GM21515 (cell line): ENCODE data around the gene CST7.

Experiments used
- ATAC-seq: cut with Tn5 transposase; IDR thresholded peaks from one replicate; pipeline ENCODE4 v1.9.1; 2021; ENCODE audit not compliant: unreplicated experiment

CST7 gene

GRCh38 chr20:24984961-24985640 is 36.0 kb downstream of the CST7 start:
- ATAC-seq: no peak

- no peak for ATAC-seq
Observed at GRCh38 chr20:24985802-24986201, 36.7 kb downstream of the CST7 start.

- ATAC-seq: no peak
Observed at GRCh38 chr20:24986436-24987015, 37.5 kb downstream of the CST7 start.

GRCh38 chr20:24987244-24987643 is 38.2 kb downstream of the CST7 start:
- ATAC-seq: no peak

GRCh38 chr20:24987873-24988835 is 39.1 kb downstream of the CST7 start:
- ATAC-seq: no peak

GRCh38 chr20:24989162-24989561 is 40.1 kb downstream of the CST7 start:
- no peak for ATAC-seq

GRCh38 chr20:24990810-24991252 is 41.8 kb downstream of the CST7 start:
- no peak for ATAC-seq

GRCh38 chr20:24991897-24992486 is 42.9 kb downstream of the CST7 start:
- ATAC-seq: peak; percentile 29

- peak; percentile 91 for ATAC-seq
Observed at GRCh38 chr20:24992487-24993205, 43.6 kb downstream of the CST7 start, which contains the start of gene APMAP. APMAP (minus strand) TSS chr20:24992751; CDS start chr20:24992688, 63 bp downstream.

GRCh38 chr20:24993337-24994185 is 44.5 kb downstream of the CST7 start:
- no peak for ATAC-seq

- no peak for ATAC-seq
Observed at GRCh38 chr20:24994186-24994465, 45.1 kb downstream of the CST7 start.

- ATAC-seq: peak; percentile 34
Observed at GRCh38 chr20:24994470-24995368, 45.6 kb downstream of the CST7 start.

GRCh38 chr20:24995741-24996448 is 46.8 kb downstream of the CST7 start:
- ATAC-seq: no peak

- ATAC-seq: no peak
Observed at GRCh38 chr20:24996449-24997377, 47.6 kb downstream of the CST7 start.

- ATAC-seq: no peak
Observed at GRCh38 chr20:24998121-24998520, 49.1 kb downstream of the CST7 start.

- ATAC-seq: no peak
Observed at GRCh38 chr20:24998631-24999445, 49.8 kb downstream of the CST7 start.
